Hypothalamus (tissue), 51 donors: ENCODE data around the gene ADGRL4.
"Not testable (repeated sequence)": the region's sequence is repeated elsewhere in the genome, so short reads cannot be mapped to it uniquely, and the experiment has no call there.

Experiments
- DNase-seq, 51 donors: peaks; one replicate each; lab custom pipeline; 2025; lab: John Stamatoyannopoulos, UW

Gene ADGRL4

DNA sequence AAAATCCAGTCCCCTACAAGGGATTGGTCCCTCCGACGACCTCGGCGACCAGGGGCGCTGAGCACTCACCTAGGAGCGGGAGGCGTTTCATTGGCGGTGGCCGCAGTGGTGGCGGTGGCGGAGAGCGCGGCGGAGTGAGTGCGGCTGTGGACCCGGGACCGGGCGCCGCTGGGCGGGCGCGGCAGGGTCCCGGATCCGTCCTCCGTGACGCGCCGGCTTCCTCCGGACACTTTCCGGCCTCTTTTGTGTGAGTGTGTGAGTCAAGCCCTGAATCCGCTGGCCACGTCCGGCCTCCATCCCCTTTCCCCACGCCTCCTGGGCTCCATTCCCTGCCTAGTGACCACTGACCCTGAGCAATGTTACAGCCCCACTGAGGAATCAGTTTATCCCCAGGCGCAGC is at the start of gene ADGRL4:
Gene ADGRL4 (minus strand): TSS at position 167 of the 400 bp plus-strand sequence. CDS start 76 bp downstream, at position 91.
- DNase-seq: no peak

DNA sequence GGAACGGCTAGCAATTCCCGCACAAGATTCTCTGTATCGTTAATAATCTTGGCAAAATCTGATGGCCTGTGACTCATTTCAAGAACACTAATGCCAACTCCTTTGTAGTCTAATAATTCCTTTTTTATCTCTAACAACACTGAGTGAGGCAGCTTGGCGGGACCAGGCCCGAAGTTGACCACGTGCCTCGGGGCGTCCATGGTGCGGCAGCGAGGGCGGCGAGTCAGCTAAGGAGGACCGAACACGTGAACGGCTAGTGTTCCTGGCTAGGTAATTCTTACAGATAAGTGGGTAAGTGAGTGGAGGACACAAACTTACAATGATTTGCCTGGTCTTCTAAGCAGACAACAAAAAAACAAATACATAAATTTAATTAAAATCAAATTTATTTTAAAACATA is 49.3 kb upstream of the ADGRL4 start:
- no peak for DNase-seq

DNA sequence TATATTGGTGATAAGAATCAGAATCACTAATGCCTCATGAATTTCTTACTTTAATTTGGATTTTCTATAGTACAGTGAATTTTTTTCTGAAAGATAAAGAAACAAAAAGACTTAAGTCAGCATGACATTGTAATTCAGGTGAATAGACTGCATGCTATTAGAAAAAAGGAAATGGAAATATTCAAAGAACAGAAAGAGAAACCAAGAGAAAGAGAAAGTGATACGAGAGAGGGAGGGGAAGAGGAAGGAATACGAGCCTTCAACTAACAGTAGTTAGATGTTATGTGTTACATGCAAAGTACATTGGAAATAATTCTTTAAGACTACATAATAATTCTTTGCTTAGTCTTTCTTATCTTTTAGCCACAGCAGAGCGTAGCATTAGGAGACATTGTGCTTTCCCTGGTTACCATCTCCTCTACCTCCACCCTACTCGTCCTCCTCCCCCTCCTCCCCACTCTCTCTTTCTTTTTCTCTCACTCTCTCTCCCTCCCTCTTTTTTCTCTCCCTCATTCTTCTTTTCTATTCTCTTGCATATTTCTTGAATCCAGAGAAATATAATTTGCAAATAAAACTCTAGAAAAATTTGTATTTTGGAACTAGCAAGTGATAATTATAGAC is 46.4 kb upstream of the ADGRL4 start:
- no peak for DNase-seq

DNA sequence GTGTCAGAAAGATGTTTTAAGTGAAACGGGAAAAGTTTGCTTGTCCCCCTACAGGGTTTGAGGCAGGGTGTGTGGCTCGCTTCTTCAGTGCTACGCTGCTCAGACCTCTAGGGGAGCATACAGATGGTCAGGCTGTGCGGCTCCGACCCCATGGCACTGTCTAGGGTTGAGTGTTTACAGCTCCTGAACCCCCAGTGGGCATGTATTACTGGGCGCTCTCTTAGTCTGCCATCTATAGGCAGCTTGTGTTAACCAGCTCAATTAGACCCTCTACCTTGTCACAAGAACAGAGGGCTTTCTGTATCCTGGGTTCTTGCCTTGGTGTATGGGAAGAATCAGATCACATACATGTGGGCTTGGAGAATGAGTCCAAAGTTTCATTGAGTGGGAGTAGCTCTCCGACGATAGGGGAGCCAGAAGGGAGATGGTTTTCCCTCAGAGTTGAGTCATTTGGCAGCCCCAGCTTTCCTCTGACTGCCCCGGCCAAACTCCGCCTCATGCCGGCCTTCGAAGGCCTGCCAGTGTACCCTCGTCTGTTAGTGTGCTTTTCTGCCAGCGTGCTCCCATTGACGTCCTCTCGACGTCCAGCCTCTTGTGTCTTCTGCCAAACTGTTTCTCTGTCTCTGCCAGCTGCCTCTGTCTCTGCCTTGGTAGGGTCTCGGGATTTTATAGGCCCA is 38.6 kb upstream of the ADGRL4 start:
- DNase-seq: no peak

DNA sequence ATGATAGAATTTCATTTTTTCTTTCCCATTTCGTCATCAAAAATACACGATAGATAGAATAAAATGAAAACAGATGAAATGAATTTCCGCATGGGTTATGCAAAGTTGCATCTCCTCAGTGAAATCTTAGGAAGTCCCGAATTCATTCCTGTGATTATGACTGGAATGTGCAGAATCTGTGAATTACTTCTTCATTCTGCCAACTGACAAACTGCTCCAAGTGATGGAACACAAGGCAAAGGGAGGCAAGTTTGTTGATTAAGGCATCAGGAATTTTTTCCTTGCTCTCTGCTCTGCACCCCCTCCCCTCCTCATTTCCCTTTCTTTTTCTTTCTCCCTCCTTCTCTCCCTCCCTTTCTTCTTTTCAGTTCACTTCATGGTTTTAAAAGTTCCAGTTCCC is 37.0 kb upstream of the ADGRL4 start:
- no peak for DNase-seq

DNA sequence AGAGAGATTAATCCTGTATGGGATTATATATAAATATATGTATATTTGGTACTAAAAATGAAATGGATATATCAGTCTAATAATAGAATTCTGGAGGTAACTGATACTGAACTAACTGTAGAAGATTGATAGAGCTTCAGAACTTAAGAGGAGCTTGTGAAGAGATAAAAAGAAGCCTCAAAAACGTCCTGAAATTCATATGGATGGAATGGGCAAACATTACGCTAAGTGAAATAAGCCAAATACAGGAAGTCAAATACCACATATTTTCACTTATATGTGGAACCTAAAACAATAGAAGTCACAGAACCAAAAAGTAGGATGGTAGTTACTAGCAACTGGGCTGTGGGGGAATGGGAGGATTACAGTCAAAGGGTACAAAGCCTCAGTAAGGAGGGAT is 36.0 kb upstream of the ADGRL4 start:
- no peak for DNase-seq

DNA sequence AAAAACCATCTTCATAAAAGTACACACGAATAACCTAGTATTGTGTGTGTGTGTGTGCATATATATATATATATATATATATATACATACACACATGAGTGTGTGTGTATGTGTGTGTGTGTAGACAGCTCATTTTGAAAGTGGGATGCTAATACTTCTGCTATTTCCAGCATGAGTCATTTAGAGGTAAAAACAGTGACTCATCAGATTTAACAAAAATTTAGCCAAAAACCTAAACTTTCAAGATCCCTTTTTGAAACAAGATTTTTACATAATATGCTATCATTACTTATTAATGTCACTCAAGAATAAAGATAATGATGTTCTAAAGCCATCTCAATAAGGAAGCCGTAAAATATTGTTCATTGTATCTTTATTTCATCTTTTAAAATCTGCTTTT is 35.6 kb upstream of the ADGRL4 start:
- DNase-seq: no peak

DNA sequence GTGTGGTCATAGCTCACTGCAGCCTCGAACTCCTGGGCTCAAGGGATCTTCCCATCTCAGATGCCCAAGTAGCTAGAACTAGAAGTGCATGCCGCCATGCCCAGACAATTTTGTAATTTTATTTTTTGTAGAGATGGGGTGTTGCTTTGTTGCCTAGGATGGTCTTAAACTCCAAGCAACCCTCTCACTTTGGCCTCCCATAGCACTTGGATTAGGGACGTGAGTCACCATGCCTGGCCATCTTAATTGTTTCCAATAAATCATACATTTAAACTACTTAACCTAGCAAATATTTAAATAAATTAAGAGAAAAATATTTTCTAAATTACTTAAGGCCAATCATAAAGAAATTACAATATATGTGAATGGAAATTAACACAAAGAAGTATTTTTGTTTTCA is 35.1 kb upstream of the ADGRL4 start:
- DNase-seq: no peak

DNA sequence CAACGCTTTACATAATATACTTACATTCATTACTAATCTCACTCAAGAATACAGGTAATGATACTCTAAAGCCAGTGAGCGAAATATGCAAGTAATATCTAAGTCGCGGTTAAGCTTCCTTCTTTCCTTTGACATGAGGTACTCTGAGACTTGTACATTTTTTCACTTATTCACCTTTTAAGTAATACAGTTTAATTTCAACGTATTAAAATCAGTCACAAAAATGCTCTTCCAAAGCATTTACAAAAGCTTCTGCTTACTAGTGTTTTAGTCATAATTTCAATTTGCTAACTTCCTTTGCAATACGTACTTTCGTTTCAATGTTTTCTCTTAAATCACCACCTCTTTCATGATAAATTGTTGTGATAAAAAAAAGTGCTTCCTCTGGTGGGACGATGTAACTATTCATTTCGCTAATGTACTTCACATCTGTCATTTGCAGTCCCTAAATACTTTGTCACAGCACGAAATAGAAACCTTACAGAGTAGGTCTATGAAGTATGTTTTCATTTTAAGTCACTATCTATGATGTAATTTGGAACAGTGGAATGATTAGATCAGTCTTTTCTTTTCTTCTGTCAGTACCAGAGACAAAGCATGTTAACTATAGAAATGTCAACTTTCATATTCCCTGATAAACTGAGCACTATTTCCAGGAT is 34.0 kb upstream of the ADGRL4 start:
- DNase-seq: no peak

DNA sequence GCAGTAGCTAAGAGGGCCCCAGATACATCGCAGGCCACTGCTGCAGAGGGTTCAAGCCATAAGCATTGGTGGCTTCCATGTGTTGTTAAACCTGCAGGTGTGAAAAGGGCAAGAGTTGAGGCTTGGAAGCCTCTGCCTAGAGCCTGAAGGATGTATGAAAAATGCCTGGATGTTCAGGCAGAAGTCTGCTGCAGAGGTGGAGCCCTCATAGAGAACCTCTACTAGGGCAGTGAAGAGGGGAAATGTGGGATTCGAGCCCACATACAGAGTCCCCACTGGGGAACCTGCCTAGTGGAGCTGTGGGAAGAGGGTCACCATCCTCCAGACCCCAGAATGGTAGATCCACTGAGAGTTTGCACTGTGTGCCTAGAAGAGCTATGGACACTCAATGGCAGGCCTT is 30.6 kb upstream of the ADGRL4 start:
- DNase-seq: no peak

DNA sequence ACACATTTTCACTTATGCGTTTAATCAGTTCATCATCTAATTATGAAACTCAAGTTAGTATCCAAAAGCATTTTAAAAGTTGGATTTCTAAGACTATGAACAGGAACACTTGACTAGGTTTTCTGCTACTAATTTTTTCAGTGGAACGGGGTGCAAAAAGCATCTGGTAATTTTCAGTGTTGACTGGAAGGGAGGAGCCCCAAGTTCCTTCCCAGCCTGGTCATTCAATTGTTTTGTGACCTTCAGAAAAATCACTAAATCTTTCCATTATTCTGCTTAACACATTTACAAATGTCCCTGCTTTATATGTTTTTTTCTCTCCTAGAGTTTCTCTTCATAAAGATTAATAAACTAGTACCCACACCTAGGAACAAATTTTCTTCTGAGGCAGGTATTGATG is 6.0 kb upstream of the ADGRL4 start:
- no peak for DNase-seq

DNA sequence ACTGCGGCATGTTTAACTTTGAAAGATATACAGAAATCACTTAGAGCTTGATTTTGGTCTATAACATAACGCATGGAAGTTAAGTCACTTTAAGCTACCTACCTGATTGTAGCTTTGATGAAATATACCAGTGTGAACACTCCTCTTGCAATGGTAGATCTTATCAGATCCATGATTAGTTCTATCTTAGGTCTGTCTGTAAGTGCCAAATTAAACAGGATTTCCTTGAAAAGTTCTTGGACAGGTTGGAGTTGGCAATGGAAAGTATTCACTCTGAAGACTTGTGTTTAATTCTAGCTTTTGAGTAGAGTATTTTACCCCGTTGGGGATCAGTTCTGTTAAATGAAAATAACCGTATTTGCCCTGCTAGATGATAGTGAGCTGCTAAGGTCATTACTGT is 4.1 kb upstream of the ADGRL4 start:
- DNase-seq: no peak

DNA sequence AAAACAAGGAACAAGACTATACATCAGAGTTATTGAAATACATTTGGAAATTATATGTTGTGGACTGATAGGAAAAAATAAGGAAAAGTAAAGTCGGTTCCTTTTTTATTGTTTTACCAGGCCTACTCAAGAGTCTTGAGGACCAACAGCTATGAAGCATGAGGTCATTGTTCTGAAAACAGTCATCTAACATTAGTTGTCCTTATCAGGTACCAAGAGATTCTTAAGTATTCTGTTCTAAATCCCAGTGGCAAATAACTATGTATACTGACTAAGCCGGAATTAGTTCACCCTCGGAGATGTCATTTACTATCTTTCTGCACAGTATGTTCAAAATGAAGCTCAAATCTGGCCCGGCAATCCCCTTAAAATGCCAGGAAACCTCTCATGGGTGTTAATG is 585 bp downstream of the ADGRL4 start:
- DNase-seq: no peak

DNA sequence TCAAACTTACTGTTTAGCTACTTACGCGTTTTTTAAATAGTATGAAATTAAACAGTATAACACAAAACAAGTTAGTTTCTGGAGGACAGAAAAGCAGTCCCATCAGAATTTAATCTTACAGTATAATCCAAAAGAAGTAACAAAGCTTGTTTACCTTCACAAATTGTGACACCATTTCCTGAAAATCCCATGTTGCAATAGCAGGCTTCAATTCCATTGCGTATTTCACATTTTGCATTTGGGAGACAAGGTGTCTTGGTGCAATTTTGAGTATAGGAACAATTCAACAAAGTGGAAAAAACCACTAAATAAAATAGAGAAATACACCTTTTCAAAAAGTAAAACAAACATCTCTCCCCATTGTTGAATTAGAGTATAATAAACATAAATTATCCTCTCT is 1.6 kb downstream of the ADGRL4 start:
- DNase-seq: no peak

DNA sequence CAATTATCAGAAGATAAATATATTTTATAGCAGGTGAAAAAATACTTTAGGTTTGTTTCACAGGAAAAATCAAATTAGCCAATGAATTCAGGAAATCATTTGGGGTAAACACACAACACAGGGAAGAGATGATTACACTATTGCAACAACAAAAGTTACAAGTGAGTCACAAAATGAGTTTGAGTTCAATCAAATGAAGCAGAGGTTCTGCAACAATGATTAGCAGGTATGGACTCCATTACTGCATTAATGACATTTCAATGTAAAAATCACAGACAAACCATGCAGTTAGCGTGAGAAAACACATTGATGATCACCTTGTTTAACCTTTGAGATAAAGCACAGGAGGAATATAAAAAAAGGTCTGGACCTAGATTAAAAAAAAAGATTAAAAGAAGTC is 9.7 kb downstream of the ADGRL4 start:
- DNase-seq: no peak

DNA sequence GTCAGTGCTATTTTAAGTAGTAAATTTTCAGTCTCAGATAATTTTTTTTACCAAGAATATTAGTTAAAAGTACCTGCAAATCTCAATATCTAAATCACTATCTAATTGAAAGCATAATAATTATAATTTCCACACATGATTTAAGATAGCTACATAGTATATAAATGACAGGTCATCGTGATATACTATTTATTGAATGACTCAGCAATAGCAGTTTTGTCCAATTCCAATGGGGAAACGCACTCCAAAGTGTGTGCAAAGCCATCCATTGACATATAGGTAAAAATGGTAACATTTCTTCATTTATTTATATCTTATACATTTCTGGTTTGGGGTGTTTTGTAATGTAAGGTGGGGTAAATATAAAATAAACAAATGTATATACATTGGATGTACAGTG is 19.5 kb downstream of the ADGRL4 start:
- DNase-seq: no peak

DNA sequence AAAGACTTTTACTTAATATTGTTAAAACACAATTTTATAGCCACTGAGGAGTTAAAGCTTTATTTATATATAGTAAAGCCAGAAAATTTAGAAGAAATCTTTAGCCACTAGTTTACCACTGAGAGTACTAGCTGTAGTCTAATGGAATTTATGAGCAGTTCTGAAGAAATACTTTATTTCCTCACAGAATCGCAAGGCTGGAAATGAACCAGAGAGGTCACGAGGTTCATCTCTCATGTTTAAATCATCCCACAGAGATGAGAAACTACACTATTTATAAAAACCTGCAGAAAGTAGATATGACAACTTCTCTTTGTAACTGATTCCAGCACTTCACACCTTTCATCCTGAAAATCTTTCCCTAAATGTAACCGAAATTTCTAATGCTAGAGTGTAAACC is 26.0 kb downstream of the ADGRL4 start:
- DNase-seq: no peak

DNA sequence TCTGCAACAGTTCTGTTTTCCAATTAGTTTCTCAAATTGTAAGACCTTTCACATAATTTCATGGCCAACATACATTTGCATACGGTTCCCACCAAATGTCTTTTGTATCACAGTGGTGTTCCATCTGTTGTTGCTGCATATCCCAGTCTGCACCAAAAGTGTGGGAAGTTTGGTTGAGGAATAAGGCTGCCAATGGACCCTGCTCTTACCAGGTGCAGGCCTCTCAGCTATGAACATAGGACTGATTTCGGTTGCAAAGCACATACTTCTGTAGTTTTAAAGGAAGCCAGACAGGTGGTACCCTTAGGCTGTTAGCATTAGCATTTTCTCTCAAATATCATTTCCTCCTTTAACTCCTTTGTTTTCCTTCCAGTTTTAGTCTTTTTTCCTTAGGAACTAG is 33.8 kb downstream of the ADGRL4 start:
- no peak for DNase-seq

DNA sequence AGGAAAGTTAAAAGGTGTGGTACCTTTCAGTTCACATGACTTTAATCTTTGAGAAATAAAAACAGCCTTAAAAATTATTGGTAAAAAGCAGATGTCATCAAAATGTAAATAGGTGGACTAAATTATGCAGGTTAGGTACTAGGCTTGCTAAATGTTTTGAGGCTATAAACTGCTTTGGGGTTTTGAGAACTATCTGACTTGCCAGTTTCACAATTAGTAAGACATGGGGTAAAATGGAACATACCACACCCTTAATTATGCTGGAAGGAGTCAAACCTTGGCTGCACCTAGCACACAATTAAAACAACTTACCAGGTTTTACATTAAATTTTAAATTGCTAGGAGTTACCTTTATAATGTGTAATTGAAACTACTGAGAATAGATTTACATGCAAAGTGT is 39.4 kb downstream of the ADGRL4 start:
- DNase-seq: not testable (repeated sequence)

DNA sequence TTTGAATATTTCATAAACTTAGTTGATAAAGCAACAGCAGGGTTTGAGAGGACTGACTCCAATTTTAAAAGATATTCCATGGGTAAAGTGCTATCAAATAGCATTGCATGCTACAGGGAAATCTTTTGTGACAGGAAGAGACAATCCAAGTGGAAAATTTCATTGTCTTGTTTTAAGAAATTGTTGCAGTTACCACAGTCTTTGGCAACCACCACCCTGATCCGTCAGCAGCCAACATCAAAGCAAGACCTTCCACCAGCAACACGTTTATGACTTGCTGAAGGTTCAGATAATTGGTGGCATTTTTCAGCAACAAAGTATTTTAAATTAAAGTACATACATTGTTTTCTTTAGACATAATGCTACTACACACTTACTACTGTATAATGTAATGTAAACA is 47.8 kb downstream of the ADGRL4 start:
- no peak for DNase-seq

DNA sequence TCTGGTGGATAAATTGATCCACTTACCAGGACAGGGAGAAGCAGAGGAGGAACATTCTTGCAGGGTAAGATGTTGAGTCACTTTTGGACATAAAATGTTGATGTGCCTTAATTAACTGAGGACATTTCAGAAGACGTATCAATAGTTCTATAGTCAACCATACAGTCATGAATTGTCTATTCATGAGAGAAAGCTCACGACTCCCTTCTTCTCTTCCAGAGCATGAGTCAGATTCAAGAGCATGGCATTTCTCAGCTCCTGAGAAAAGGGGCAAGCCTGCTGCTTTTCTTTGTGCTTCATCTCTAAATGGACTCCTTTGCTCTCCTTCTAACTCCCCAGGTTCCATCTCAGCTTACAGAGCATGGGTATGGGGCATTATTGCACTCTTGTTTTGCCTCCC is 55.7 kb downstream of the ADGRL4 start:
- DNase-seq: no peak

DNA sequence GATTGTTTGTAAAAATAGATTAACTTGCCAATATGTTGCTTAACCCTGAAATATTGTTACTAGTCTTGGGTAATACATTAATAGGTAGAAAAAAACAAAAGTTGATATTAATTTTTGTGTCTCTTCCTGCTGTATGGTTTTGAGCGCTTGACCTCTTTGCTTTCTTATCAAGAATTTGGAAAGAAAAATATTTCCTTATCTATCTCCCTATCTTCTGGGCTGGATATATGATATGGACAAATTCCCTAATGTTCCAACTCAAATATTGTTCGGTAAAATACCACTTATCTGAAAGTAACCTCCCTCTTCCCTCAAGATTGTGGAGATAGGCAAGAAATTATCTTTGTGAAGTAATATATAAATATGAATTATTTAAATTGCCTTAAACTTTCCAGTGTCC is 57.3 kb downstream of the ADGRL4 start:
- DNase-seq: no peak
